IPS DF 4.7 (cell line): ENCODE data around the gene ARHGEF3.

Experiments used
- DNase-seq: peaks from one replicate; pipeline ENCODE4 v3.0.0-alpha.2; 2013; ENCODE audit warnings: low spot score; ENCODE audit errors: extremely low read depth

Gene ARHGEF3

GRCh38 chr3:56683122-56683817, 118.5 kb downstream of the ARHGEF3 start, which contains the start of gene TASOR:
Gene TASOR (minus strand): TSS chr3:56683265. CDS start chr3:56683006, 259 bp downstream.
- no peak for DNase-seq

GRCh38 chr3:56682462-56683121, 119.2 kb downstream of the ARHGEF3 start:
- DNase-seq: no peak

- no peak for DNase-seq
Observed at GRCh38 chr3:56681984-56682461, 119.7 kb downstream of the ARHGEF3 start.

- no peak for DNase-seq
Observed at GRCh38 chr3:56680054-56680580, 121.6 kb downstream of the ARHGEF3 start.
